Measurements from ENCODE around the gene DYNLL2.
A peak's percentile ranks its signal among the peaks of the same experiment; 100 is the strongest.
"Not testable (repeated sequence)": the region's sequence is repeated elsewhere in the genome, so short reads cannot be mapped to it uniquely, and the experiment has no call there.

The DYNLL2 gene

DNA sequence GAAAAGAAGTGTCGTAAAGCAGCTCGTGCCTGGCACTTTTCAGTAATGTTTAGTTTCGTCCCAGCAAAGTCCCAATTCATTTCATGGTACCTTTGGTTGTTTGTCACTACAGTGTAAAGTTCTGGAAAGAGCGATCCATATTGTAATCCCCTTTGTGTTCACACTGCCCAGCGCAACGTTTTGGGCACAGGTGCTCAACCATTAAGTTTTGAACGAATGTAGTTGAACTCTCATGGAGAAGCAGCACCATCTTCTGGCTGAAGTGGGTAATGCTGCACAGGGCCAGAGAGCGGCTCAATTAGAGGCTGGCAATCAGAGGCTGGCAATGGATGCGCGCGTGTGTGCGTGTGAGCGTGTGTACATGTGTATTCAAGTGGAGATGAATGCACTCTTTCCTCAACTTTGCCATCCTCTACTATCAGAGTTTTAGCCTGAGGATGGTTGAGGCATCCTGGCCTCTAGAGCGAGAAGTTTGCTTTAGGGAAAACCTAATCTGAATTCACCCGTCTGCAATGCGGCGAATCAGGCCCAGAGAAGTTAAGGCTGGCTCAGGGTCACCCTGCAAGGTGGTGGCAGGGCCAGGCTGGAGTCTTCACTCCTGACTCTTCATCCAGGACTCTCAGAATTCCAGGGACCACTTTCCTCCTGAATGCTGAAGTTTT, 29.9 kb downstream of the DYNLL2 start:
- DNase-seq (ENCODE audit: insufficient read length) (peak; percentile 26), FAIRE-seq (peak; percentile 76)
- TF ChIP-seq POLR2AphosphoS5 (IDR thresholded peaks at IDR 0.05; ENCODE audit: low read depth, low read length) (no peak), TAF1 (IDR thresholded peaks at IDR 0.05; ENCODE audit: borderline replicate concordance, low read depth, low read length) (no peak), POLR2A (IDR thresholded peaks at IDR 0.05; ENCODE audit: low read depth, low read length) (no peak)

DNA sequence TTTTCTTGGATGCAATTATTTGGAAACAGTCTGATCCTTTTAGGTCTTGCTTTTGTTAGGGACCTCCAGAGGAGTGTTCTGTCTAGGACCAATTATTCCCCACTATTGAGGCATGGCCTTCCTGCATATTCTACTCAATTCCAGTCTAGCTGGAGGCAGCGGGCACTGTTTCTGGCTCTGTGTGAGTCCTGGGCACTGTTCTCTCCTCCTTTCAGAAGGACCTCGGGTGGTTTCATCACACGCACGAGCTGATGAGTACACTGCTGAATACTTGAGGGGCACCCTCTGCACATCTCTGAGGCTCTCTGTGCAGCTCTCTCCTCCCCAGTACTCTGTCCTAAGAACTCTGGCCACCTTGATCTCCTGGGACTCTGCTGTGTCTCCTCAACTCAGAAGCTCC, 30.7 kb downstream of the DYNLL2 start:
- no peak for TF ChIP-seq POLR2AphosphoS5 (IDR thresholded peaks at IDR 0.05; ENCODE audit: low read depth, low read length)
- no peak for TF ChIP-seq TAF1 (IDR thresholded peaks at IDR 0.05; ENCODE audit: borderline replicate concordance, low read depth, low read length)
- no peak for TF ChIP-seq POLR2A (IDR thresholded peaks at IDR 0.05; ENCODE audit: low read depth, low read length)
- FAIRE-seq (no peak), DNase-seq (ENCODE audit: insufficient read length) (no peak)

DNA sequence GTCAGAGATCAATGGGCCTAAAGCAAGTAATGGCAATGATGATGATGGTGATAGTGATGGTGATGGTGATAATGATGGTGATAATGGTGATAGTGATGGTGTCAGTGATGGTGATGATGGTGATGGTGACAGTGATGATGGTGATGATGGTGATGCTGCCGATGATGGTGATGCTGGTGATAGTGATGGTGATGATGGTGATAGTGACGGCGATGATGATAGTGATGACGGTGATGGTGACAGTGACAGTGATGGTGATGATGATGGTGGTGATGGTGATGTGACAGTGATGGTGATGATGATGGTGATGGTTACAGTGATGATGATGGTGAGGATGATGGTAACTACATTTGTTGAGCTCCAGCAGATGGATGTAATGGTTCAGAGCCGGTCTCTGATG, 34.2 kb downstream of the DYNLL2 start:
- TF ChIP-seq TAF1 (IDR thresholded peaks at IDR 0.05; ENCODE audit: borderline replicate concordance, low read depth, low read length) = no peak
- TF ChIP-seq POLR2A (IDR thresholded peaks at IDR 0.05; ENCODE audit: low read depth, low read length) = no peak
- no peak for DNase-seq (ENCODE audit: insufficient read length)
- no peak for FAIRE-seq

DNA sequence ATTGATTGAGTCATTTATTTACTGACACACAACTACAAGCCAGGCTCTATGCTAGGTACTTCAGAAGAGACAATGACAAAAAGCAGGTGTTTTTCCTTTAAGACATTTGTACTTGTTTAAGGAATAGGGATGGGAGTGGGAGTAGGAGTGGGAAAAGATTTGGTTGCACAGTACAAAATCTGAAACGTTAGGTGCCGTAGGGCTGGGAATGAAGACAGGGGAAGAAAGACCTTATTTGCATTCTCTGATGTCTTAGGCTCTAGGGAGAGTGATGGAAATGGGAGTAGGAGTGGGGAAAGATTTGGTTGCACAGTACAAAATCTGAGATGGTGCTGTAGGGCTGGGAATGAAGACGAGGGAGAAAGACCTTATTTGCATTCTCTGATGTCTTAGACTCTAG, 36.3 kb downstream of the DYNLL2 start:
- TF ChIP-seq TAF1 (IDR thresholded peaks at IDR 0.05; ENCODE audit: borderline replicate concordance, low read depth, low read length) (no peak), POLR2AphosphoS5 (IDR thresholded peaks at IDR 0.05; ENCODE audit: low read depth, low read length) (no peak), POLR2A (IDR thresholded peaks at IDR 0.05; ENCODE audit: low read depth, low read length) (no peak)
- FAIRE-seq (no peak), DNase-seq (ENCODE audit: insufficient read length) (no peak)

DNA sequence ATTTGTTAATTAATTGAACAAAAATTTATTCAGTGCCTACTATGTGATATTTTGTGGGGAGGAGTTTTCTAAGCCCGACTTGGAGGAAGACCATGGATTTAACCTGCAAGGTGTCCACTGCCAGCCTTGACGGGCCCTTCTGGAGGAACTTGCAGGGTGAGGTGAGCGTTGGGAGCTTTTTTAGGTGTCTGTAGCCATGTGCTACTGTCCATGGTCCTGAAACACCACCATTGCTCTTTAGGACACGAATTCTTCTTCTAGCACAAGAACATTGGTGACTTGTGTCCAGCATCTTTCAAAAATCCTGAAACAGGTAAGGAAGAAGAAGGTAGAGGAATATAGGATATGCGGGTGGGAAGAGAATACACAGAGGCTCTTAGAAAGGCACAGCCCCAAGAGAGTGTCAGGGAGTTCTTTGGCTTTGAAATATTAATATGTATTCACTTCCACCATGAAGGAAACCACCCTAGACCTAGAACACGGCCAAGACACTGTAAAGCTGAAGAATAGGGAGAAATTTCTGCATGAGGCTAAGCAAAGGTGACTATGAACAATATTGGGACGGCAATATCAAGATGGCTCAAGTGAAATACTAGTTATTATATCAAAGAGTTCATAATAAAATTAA, 37.1 kb downstream of the DYNLL2 start:
- FAIRE-seq = peak; percentile 61
- TF ChIP-seq POLR2A (IDR thresholded peaks at IDR 0.05; ENCODE audit: low read depth, low read length) (no peak), POLR2AphosphoS5 (IDR thresholded peaks at IDR 0.05; ENCODE audit: low read depth, low read length) (no peak), TAF1 (IDR thresholded peaks at IDR 0.05; ENCODE audit: borderline replicate concordance, low read depth, low read length) (no peak)

DNA sequence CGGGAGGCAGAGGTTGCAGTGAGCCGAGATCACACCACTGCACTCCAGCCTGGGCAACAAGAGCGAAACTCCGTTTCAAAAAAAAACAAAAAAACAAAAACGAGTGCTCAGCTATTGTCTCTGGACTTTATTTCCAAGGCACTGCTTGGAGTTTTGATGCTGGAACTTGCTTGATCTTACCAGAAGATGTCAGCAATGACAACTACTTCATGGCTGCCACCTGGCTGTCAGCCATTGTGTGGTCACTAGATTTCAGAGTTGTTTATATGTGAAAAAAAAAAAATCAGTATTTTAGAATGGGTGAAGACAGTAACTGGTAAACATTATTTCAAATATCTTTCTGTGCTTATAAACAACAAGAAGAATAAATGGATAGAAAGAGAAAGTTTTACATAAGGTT, 38.7 kb downstream of the DYNLL2 start:
- FAIRE-seq (no peak), DNase-seq (ENCODE audit: insufficient read length) (no peak)
- TF ChIP-seq POLR2AphosphoS5 (IDR thresholded peaks at IDR 0.05; ENCODE audit: low read depth, low read length) = no peak
- no peak for TF ChIP-seq POLR2A (IDR thresholded peaks at IDR 0.05; ENCODE audit: low read depth, low read length)
- TF ChIP-seq TAF1 (IDR thresholded peaks at IDR 0.05; ENCODE audit: borderline replicate concordance, low read depth, low read length) = no peak

More for the DNA sequence above, 37.1 kb downstream of the DYNLL2 start:
- DNase-seq (ENCODE audit: insufficient read length) = no peak

DNA sequence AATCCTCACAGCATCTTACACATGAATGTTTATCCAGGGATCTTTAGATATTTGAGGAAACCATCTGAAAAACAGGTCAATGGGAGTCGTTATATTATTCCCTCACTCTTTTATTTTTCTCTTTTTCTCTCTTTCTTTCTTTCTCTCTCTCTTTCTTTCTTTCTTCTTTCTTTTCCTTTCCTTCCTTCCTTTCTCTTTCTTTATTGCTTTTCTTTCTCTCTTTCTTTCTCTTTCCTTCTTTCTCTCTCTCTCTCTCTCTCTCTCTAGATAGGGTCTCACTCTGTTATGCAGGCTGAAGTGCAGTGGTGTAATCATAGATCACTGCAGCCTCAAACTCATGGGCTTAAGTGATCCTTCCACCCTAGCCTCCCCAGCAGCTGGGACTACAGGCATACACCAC, 44.6 kb downstream of the DYNLL2 start:
- FAIRE-seq (no peak), DNase-seq (ENCODE audit: insufficient read length) (no peak)
- TF ChIP-seq TAF1 (IDR thresholded peaks at IDR 0.05; ENCODE audit: borderline replicate concordance, low read depth, low read length) (no peak), POLR2AphosphoS5 (IDR thresholded peaks at IDR 0.05; ENCODE audit: low read depth, low read length) (no peak), POLR2A (IDR thresholded peaks at IDR 0.05; ENCODE audit: low read depth, low read length) (no peak)

DNA sequence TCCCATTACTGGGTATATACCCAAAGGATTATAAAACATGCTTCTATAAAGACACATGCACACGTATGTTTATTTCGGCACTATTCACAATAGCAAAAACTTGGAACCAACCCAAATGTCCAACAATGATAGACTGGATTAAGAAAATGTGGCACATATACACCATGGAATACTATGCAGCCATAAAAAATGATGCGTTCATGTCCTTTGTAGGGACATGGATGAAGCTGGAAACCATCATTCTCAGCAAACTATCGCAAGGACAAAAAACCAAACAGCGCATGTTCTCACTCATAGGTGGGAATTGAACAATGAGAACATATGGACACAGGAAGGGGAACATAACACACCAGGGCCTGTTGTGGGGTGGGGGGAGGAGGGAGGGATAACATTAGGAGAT, 49.5 kb downstream of the DYNLL2 start:
- not testable (repeated sequence) for FAIRE-seq; DNase-seq (ENCODE audit: insufficient read length)

DNA sequence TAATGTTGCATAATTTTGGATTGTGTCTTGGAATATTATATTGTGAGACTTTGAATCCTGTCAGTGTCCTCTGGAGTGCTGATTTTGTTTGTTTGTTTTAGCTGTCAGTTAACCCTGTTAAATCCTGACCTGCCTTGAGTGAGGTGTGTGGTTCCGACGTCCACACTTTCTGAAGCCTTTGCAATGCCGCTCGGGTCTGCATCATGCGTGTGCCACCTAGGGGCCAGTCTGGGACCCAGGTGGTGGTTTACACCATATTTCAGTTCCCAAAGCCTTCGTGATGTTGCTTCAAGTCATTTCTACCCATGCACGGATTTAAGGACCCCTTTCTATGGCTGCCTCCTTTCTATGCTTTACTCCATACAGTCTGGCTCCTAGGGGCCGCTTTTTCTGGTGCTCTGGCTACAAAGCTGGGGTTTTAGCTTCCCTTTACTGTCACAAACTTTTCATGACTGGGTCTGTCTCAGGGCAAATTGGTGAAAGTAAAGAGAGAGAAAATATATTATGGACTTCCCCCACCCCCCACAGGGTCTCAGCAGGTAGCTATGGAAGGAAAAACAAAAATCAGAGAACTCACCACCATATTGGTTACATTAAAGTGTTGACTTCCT, 53.6 kb downstream of the DYNLL2 start:
- TF ChIP-seq POLR2A (IDR thresholded peaks at IDR 0.05; ENCODE audit: low read depth, low read length) (no peak), TAF1 (IDR thresholded peaks at IDR 0.05; ENCODE audit: borderline replicate concordance, low read depth, low read length) (no peak), POLR2AphosphoS5 (IDR thresholded peaks at IDR 0.05; ENCODE audit: low read depth, low read length) (no peak)
- FAIRE-seq (no peak), DNase-seq (ENCODE audit: insufficient read length) (no peak)

DNA sequence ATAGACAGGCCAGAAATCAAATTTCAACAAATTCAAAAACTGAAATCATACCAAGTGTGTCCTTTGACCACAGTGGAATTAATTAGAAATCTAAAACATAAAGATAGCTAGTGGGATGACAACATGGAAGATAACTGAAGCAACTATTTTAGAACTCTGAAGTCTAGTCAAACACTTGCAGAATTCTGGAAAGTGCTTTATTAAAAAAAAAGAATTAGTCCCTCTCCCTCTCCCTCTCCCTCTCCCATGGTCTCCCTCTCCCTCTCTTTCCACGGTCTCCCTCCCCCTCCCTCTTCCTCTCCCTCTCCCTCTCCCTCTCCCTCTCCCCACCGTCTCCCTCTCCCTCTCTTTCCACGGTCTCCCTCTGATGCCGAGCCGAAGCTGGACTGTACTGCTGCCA, 58.3 kb downstream of the DYNLL2 start:
- no peak for FAIRE-seq
- TF ChIP-seq POLR2AphosphoS5 (IDR thresholded peaks at IDR 0.05; ENCODE audit: low read depth, low read length) (no peak), TAF1 (IDR thresholded peaks at IDR 0.05; ENCODE audit: borderline replicate concordance, low read depth, low read length) (no peak), POLR2A (IDR thresholded peaks at IDR 0.05; ENCODE audit: low read depth, low read length) (no peak)

DNA sequence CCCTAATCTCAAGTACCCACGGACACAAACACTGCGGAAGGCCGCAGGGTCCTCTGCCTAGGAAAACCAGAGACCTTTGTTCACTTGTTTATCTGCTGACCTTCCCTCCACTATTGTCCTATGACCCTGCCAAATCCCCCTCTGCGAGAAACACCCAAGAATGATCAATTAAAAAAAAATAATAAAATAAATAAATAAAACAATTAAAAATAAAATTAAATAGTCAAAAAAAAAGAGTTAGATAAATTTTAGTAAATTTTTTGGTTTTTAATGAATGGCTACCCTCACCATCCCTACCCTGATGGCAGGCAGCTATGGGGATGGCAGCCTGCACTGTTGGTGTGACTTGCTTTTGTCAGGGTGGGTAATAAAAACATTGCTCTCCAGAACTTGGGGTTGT, 60.1 kb downstream of the DYNLL2 start:
- DNase-seq (ENCODE audit: insufficient read length); FAIRE-seq: not testable (repeated sequence)

More for the DNA sequence above, 58.3 kb downstream of the DYNLL2 start:
- no peak for DNase-seq (ENCODE audit: insufficient read length)

DNA sequence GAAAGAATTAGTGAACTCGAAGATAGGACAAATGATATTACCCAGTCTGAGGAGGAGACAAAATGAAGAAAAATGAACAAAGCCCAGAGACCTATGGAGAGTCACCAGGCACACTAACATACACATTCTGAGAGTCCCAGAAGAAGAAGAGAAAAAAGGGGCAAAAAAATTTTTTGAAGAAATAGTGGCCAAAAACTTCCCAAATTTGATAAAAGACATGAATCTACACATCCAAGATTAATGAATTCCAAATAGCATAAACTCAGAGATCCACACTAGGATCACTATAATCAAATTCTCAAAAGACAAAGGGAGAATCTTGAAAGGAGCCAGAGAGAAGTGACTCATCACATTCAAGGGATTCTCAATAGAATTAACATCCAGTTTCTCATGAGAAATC, 61.6 kb downstream of the DYNLL2 start:
- TF ChIP-seq POLR2AphosphoS5 (IDR thresholded peaks at IDR 0.05; ENCODE audit: low read depth, low read length) = no peak
- TF ChIP-seq TAF1 (IDR thresholded peaks at IDR 0.05; ENCODE audit: borderline replicate concordance, low read depth, low read length) = no peak
- no peak for TF ChIP-seq POLR2A (IDR thresholded peaks at IDR 0.05; ENCODE audit: low read depth, low read length)
- no peak for DNase-seq (ENCODE audit: insufficient read length)
- no peak for FAIRE-seq

Data from GM12892 (cell line).